Liver (tissue), 3 donors: ENCODE results near the gene EPC1.

Experiments
- CTCF ChIP-seq: fragments of 150-350 bp; IDR thresholded peaks from 2 replicates; pipeline ENCODE4 v1.5.1; 2017; ENCODE audit warnings: improper control_type of control experiment, low read depth, low read length; ENCODE audit not compliant: missing input control
- FOXA1 ChIP-seq: IDR thresholded peaks from 2 replicates; pipeline ENCODE4 v1.6.1; 2016; ENCODE audit warnings: antibody characterized with exemption
- GABPA ChIP-seq, 2 donors: IDR thresholded peaks in 1 of 2; conservative IDR thresholded peaks in 1 of 2; 2 replicates each; pipeline ENCODE4 v1.6.1; 2016; ENCODE audit warnings: antibody characterized with exemption in 2 of 2, mild to moderate bottlenecking in 1 of 2, moderate library complexity in 1 of 2
- HNF4A ChIP-seq, 2 donors: conservative IDR thresholded peaks; 2 replicates each; pipeline ENCODE4 v1.6.1; 2016; ENCODE audit warnings: antibody characterized with exemption in 2 of 2, mild to moderate bottlenecking in 2 of 2
- RAD21 ChIP-seq, 2 donors: IDR thresholded peaks; 2 replicates each; pipeline ENCODE4 v1.6.1; 2016; ENCODE audit warnings: antibody characterized with exemption in 2 of 2, mild to moderate bottlenecking in 2 of 2
- REST ChIP-seq: IDR thresholded peaks from 2 replicates; pipeline ENCODE4 v1.6.1; 2016; ENCODE audit warnings: antibody characterized with exemption, mild to moderate bottlenecking
- TAF1 ChIP-seq: conservative IDR thresholded peaks from 2 replicates; pipeline ENCODE4 v1.6.1; 2016; ENCODE audit warnings: antibody characterized with exemption, mild to moderate bottlenecking
- TF ChIP-seq, protein P1 (sequence below): IDR thresholded peaks from 2 replicates; pipeline ENCODE4 v1.6.1; 2016; ENCODE audit warnings: antibody characterized with exemption
- TF ChIP-seq, protein P2 (sequence below): IDR thresholded peaks from 2 replicates; pipeline ENCODE4 v1.6.1; 2016; ENCODE audit warnings: antibody characterized with exemption
- donor health status: healthy.
- donor health status: healthy.

- no peak for TF ChIP-seq CTCF
- TF ChIP-seq, protein P1, sequence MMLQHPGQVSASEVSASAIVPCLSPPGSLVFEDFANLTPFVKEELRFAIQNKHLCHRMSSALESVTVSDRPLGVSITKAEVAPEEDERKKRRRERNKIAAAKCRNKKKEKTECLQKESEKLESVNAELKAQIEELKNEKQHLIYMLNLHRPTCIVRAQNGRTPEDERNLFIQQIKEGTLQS: no peak
- no peak for TF ChIP-seq RAD21 (IDR thresholded peaks at IDR 0.05)
- no peak for TF ChIP-seq REST
- TF ChIP-seq GABPA (IDR thresholded peaks at IDR 0.05 in 1 of 2, conservative IDR thresholded peaks at IDR 0.05 in 1 of 2): no peak
- no peak for TF ChIP-seq HNF4A (conservative IDR thresholded peaks at IDR 0.05)
- no peak for TF ChIP-seq TAF1
- TF ChIP-seq, protein P2, sequence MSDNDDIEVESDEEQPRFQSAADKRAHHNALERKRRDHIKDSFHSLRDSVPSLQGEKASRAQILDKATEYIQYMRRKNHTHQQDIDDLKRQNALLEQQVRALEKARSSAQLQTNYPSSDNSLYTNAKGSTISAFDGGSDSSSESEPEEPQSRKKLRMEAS: no peak
- no peak for TF ChIP-seq FOXA1
These were observed 39.8 kb upstream of the EPC1 start for GRCh38 chr10:32386623-32387260.
